NT2/D1 (cell line): Measurements from ENCODE around the gene RAB3IL1.

Experiments used
- DNase-seq: peaks from one replicate; pipeline ENCODE4 v3.0.0-alpha.2; 2011; ENCODE audit warnings: low read depth, low spot score
- H3K27me3 ChIP-seq: 2 replicates; pipeline ENCODE4 v1.6.0; 2011; ENCODE audit warnings: mild to moderate bottlenecking; ENCODE audit not compliant: insufficient read length, insufficient read depth
- H3K36me3 ChIP-seq: 2 replicates; pipeline ENCODE4 v1.6.1; 2011; ENCODE audit warnings: mild to moderate bottlenecking, low read length, mixed read lengths; ENCODE audit not compliant: insufficient read depth, insufficient read length
- H3K4me1 ChIP-seq: 2 replicates; pipeline ENCODE4 v1.5.1; 2011; ENCODE audit not compliant: insufficient read depth, insufficient read length
- H3K4me3 ChIP-seq: 2 replicates; pipeline ENCODE4 v1.5.1; 2011; ENCODE audit warnings: low read depth; ENCODE audit not compliant: insufficient read length
- H3K9ac ChIP-seq: 2 replicates; pipeline ENCODE4 v1.6.0; 2011; ENCODE audit warnings: low read depth; ENCODE audit not compliant: insufficient read length
- H3K9me3 ChIP-seq: 2 replicates; pipeline ENCODE4 v1.5.1; 2011; ENCODE audit warnings: mild to moderate bottlenecking, low read length; ENCODE audit not compliant: insufficient read depth
- SUZ12 ChIP-seq: IDR thresholded peaks from 2 replicates; pipeline ENCODE4 v1.6.1; 2011; ENCODE audit not compliant: insufficient read length, insufficient read depth; ENCODE audit errors: extremely low read depth
- YY1 ChIP-seq: IDR thresholded peaks from 2 replicates; pipeline ENCODE4 v1.6.1; 2011; ENCODE audit not compliant: insufficient read length, insufficient read depth
- ZNF274 ChIP-seq: IDR thresholded peaks from 2 replicates; pipeline ENCODE4 v1.6.1; 2011; ENCODE audit warnings: mild to moderate bottlenecking, low read depth, low read length

RAB3IL1 gene

DNA sequence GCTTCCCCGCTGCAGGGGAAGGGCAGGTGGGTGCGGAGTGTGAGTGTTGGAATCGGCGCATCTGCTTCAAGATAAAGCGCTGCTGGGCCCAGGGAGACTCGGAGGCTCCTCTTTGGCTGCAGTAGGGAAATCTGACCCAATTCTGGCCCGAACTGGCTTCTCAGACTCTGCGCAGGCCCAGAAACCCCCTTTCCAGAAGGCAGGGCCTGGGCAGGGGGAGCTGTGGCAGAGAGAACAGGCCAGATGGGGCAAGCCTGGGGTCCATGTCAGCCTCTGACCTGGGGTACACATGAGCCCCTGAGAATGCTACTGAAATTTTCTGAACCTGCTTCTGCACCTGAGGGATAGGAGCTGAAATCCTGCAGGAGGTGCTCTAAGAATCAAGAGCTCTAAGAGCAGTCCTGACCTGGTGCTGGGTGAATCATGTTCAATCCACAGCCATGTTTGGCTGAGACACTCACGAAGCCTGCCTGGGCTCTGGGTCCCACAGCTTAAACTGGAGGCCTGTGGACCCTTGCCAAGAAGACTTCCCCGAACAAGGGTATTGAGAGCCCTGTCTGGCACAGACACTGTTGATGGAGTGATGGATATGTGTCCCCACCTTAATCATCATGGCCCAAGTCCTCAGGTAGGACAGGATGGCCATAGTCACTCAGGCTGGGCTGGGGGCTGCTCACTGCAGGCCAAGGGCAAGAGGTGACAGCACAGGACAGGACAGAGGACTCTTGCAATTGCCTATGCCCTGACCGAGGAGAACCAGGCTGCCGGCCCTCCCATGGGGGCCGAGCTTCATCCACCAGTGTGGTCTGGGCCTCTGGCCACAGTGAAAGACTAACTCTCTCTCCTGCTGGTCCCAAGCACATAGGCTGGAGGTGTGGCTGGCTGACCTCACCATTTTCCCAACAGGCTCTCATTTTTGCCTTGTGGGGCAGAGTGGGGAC, 6.9 kb downstream of the RAB3IL1 start:
- no peak overlapping the region for H3K9ac ChIP-seq
- no peak overlapping the region for H3K4me3 ChIP-seq
- peaks cover 21% of the 10 kb centered on the region for H3K4me1 ChIP-seq
- H3K36me3 ChIP-seq: no peaks in the 10 kb centered on the region
- DNase-seq: no peak
- no peaks in the 10 kb centered on the region for H3K9me3 ChIP-seq
- TF ChIP-seq SUZ12: no peak
- no peak for TF ChIP-seq YY1
- no peak for TF ChIP-seq ZNF274
- H3K27me3 ChIP-seq: no peaks in the 10 kb centered on the region

DNA sequence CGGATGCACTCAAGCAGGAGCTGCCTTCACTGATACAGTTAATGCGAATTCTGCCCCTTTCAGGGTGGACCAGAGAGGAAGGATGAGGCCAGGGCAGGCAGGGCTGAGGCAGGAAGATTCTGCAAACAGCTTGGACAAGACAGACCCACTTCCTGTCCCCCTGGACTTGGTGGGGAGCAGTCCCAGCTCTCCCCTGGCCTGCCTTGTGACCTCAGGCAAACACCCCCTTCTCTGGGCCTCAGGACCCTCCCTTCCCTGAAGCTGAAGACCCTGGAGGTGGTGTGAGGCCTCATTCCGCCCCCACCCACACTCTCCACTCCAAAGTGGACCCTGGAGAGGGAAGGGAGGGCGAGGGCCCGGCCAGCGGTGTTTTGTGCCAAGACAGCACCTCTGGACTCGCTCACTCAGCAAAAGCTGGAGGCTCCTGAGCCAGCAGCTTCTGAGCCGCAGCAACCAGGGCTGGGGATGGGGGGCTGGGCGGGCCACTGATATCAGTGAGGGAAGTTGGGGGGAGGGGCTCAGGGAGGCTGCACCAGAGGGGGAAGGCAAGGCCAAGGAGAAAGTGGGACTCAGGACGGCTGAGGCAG, 8.5 kb downstream of the RAB3IL1 start:
- H3K9ac ChIP-seq: peak overlapping the region; percentile 58
- no peak overlapping the region for H3K4me3 ChIP-seq
- no peaks in the 10 kb centered on the region for H3K9me3 ChIP-seq
- TF ChIP-seq YY1 (no peak), ZNF274 (no peak), SUZ12 (no peak)
- H3K27me3 ChIP-seq: no peaks in the 10 kb centered on the region
- peaks cover 24% of the 10 kb centered on the region for H3K4me1 ChIP-seq
- no peaks in the 10 kb centered on the region for H3K36me3 ChIP-seq
- no peak for DNase-seq

- peaks cover 24% of the 10 kb centered on the region for H3K4me1 ChIP-seq
These were observed 9.3 kb downstream of the RAB3IL1 start for GRCh38 chr11:61907871-61908729.

GRCh38 chr11:61907282-61907681, 10.1 kb downstream of the RAB3IL1 start:
- Histone ChIP-seq H3K9ac (no peak overlapping the region), H3K27me3 (no peaks in the 10 kb centered on the region), H3K36me3 (no peaks in the 10 kb centered on the region), H3K4me3 (no peak overlapping the region), H3K9me3 (no peaks in the 10 kb centered on the region), H3K4me1 (peaks cover 32% of the 10 kb centered on the region)
- TF ChIP-seq SUZ12: no peak
- no peak for TF ChIP-seq ZNF274
- no peak for DNase-seq

More at GRCh38 chr11:61907871-61908729, 9.3 kb downstream of the RAB3IL1 start:
- no peak overlapping the region for H3K4me3 ChIP-seq
- DNase-seq: no peak
- H3K9me3 ChIP-seq: no peaks in the 10 kb centered on the region
- H3K27me3 ChIP-seq: no peaks in the 10 kb centered on the region
- no peak for TF ChIP-seq SUZ12
- H3K36me3 ChIP-seq: no peaks in the 10 kb centered on the region
- no peak overlapping the region for H3K9ac ChIP-seq

DNA sequence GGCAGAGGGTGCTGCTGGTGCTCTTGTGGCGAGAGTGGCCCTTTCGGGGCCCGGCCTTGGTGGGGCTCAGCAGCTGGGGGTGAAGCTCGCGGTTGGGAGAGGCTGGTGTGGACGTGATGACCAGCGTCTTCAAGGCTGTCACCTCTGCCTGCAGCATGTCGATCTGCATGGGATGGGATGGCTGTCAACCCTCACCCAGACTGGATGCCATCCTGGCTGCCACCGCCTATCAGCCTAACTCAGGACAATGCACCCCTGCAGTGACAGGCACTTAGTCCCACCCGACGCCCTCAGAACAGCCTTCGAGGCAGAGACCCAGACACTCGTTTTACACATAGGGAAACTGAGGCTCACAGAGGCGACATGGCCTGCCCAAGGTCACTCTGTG, 10.8 kb downstream of the RAB3IL1 start:
- TF ChIP-seq YY1: no peak
- no peak for TF ChIP-seq ZNF274
- TF ChIP-seq SUZ12: no peak
- no peaks in the 10 kb centered on the region for H3K9me3 ChIP-seq
- peaks cover 33% of the 10 kb centered on the region for H3K4me1 ChIP-seq
- DNase-seq: no peak
- H3K4me3 ChIP-seq: no peak overlapping the region
- no peak overlapping the region for H3K9ac ChIP-seq
- no peaks in the 10 kb centered on the region for H3K27me3 ChIP-seq
- no peaks in the 10 kb centered on the region for H3K36me3 ChIP-seq

GRCh38 chr11:61905801-61906521, 11.4 kb downstream of the RAB3IL1 start:
- Histone ChIP-seq H3K36me3 (no peaks in the 10 kb centered on the region), H3K9ac (no peak overlapping the region), H3K27me3 (no peaks in the 10 kb centered on the region), H3K4me3 (no peak overlapping the region), H3K4me1 (peaks cover 33% of the 10 kb centered on the region), H3K9me3 (no peaks in the 10 kb centered on the region)
- TF ChIP-seq ZNF274 (no peak), YY1 (no peak), SUZ12 (no peak)
- DNase-seq: no peak
